NCI-H2196 (cell line): ENCODE measurements around the gene CABCOCO1.

Source experiments
- DNase-seq: peaks from one replicate; lab custom pipeline; 2025; ENCODE audit not compliant: unreplicated experiment; lab: John Stamatoyannopoulos, UW

The CABCOCO1 gene

GRCh38 chr10:61784354-61785133 is 121.8 kb downstream of the CABCOCO1 start:
- no peak for DNase-seq

- no peak for DNase-seq
Measured at GRCh38 chr10:61785473-61786105, 122.9 kb downstream of the CABCOCO1 start.

GRCh38 chr10:61786728-61787127 is 124.0 kb downstream of the CABCOCO1 start:
- no peak for DNase-seq

- DNase-seq: no peak
Measured at GRCh38 chr10:61787170-61787569, 124.4 kb downstream of the CABCOCO1 start.

- no peak for DNase-seq
Measured at GRCh38 chr10:61789031-61789430, 126.3 kb downstream of the CABCOCO1 start.

GRCh38 chr10:61791216-61791615 is 128.5 kb downstream of the CABCOCO1 start:
- no peak for DNase-seq

GRCh38 chr10:61792097-61792716 is 129.5 kb downstream of the CABCOCO1 start:
- no peak for DNase-seq

- DNase-seq: no peak
Measured at GRCh38 chr10:61792921-61793320, 130.2 kb downstream of the CABCOCO1 start.

GRCh38 chr10:61793760-61794703 is 131.3 kb downstream of the CABCOCO1 start:
- DNase-seq: peak; percentile 6

GRCh38 chr10:61795147-61795546 is 132.4 kb downstream of the CABCOCO1 start:
- DNase-seq: no peak

- no peak for DNase-seq
Measured at GRCh38 chr10:61795551-61795950, 132.8 kb downstream of the CABCOCO1 start.

GRCh38 chr10:61796785-61797184 is 134.1 kb downstream of the CABCOCO1 start:
- no peak for DNase-seq

GRCh38 chr10:61797304-61798153 is 134.8 kb downstream of the CABCOCO1 start:
- DNase-seq: no peak

GRCh38 chr10:61798713-61799112 is 136.0 kb downstream of the CABCOCO1 start:
- no peak for DNase-seq

GRCh38 chr10:61801484-61801883 is 138.8 kb downstream of the CABCOCO1 start:
- DNase-seq: no peak

- DNase-seq: no peak
Measured at GRCh38 chr10:61803269-61803668, 140.5 kb downstream of the CABCOCO1 start.

- no peak for DNase-seq
Measured at GRCh38 chr10:61804414-61804813, 141.7 kb downstream of the CABCOCO1 start.

GRCh38 chr10:61805091-61805490 is 142.4 kb downstream of the CABCOCO1 start:
- no peak for DNase-seq

- no peak for DNase-seq
Measured at GRCh38 chr10:61810263-61810662, 147.5 kb downstream of the CABCOCO1 start.

- DNase-seq: no peak
Measured at GRCh38 chr10:61812052-61812721, 149.5 kb downstream of the CABCOCO1 start.
